PFSK-1 (cell line): ENCODE data around the gene ZFP36L1.

Source experiments
- FOXP2 ChIP-seq: optimal IDR thresholded peaks from 2 replicates; pipeline ENCODE3; 2011; ENCODE audit warnings: borderline replicate concordance, control low read depth, inconsistent platforms; ENCODE audit not compliant: insufficient read depth; ENCODE audit errors: extremely low read length, extremely low read depth
- POLR2AphosphoS5 ChIP-seq: IDR thresholded peaks from 2 replicates; pipeline ENCODE4 v1.6.1; 2012; ENCODE audit warnings: low read depth, mild to moderate bottlenecking, control low read depth, low read length, moderate library complexity
- SIN3A ChIP-seq: IDR thresholded peaks from 2 replicates; pipeline ENCODE4 v1.6.1; 2012; ENCODE audit warnings: mild to moderate bottlenecking, low read length, moderate library complexity, borderline replicate concordance; ENCODE audit not compliant: insufficient read depth
- TAF1 ChIP-seq: IDR thresholded peaks from 2 replicates; pipeline ENCODE4 v1.6.1; 2012; ENCODE audit warnings: low read length, control low read depth, borderline replicate concordance; ENCODE audit not compliant: insufficient read depth
- TF ChIP-seq, protein P1 (sequence below), 2 experiments: IDR thresholded peaks; 2 replicates each; pipeline versions ENCODE4 v1.6.1 to v1.8.0; 2011 to 2012; ENCODE audit warnings: low read depth in 2 of 2, low read length in 2 of 2, control low read depth in 1 of 2, inconsistent platforms in 1 of 2, mild to moderate bottlenecking in 1 of 2, moderate library complexity in 1 of 2; ENCODE audit not compliant: insufficient read depth in 1 of 2

The ZFP36L1 gene

GRCh38 chr14:68794130-68794850, 1.4 kb upstream of the ZFP36L1 start:
- no peak for TF ChIP-seq POLR2AphosphoS5
- TF ChIP-seq, protein P1, sequence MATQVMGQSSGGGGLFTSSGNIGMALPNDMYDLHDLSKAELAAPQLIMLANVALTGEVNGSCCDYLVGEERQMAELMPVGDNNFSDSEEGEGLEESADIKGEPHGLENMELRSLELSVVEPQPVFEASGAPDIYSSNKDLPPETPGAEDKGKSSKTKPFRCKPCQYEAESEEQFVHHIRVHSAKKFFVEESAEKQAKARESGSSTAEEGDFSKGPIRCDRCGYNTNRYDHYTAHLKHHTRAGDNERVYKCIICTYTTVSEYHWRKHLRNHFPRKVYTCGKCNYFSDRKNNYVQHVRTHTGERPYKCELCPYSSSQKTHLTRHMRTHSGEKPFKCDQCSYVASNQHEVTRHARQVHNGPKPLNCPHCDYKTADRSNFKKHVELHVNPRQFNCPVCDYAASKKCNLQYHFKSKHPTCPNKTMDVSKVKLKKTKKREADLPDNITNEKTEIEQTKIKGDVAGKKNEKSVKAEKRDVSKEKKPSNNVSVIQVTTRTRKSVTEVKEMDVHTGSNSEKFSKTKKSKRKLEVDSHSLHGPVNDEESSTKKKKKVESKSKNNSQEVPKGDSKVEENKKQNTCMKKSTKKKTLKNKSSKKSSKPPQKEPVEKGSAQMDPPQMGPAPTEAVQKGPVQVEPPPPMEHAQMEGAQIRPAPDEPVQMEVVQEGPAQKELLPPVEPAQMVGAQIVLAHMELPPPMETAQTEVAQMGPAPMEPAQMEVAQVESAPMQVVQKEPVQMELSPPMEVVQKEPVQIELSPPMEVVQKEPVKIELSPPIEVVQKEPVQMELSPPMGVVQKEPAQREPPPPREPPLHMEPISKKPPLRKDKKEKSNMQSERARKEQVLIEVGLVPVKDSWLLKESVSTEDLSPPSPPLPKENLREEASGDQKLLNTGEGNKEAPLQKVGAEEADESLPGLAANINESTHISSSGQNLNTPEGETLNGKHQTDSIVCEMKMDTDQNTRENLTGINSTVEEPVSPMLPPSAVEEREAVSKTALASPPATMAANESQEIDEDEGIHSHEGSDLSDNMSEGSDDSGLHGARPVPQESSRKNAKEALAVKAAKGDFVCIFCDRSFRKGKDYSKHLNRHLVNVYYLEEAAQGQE (IDR thresholded peaks at IDR 0.05; ENCODE audit: insufficient read depth in 1 of 2, low read depth in 2 of 2, low read length in 2 of 2), result no peak

DNA sequence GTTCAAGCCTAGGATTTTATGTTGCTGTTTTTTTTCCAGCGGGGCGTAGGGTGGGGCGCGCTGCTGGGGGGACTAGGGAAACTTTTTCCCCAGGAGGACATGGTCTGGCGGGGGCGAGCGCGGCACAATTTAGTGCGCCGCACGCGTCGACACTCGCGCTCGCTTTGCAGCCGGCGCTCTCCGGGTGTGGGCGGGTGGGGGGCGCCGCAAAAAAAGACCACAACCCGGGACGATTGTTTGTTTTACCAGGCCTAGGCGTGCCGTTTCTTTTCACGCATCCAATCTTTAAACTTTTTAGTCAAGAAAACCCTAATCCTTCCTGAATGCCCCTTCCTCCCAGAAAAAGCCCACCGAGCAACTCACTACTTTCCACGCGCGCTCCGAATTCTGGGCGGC, 865 bp upstream of the ZFP36L1 start:
- TF ChIP-seq TAF1 (no peak), POLR2AphosphoS5 (no peak), SIN3A (no peak), FOXP2 (no peak)

DNA sequence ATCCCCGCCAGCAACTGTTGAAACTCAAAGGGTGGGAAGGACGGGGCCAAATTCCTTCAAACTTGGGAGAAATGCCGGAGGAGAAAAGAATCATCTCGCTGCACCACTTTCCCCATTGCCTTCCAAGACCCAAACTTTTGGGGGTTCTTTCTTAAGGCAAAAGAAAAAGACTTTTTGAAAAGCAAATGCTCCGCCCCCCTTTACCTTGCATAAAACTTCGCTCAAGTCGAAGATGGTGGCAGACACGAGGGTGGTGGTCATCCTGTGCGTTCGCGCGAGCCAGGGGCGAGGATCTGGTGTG, 239 bp downstream of the ZFP36L1 start:
- TF ChIP-seq FOXP2 (no peak), POLR2AphosphoS5 (no peak), TAF1 (no peak), SIN3A (no peak)
- TF ChIP-seq, protein P1 (IDR thresholded peaks at IDR 0.05; ENCODE audit: insufficient read depth in 1 of 2, low read depth in 2 of 2, low read length in 2 of 2), result no peak

- TF ChIP-seq FOXP2 (no peak), POLR2AphosphoS5 (no peak), TAF1 (no peak), SIN3A (no peak)
- TF ChIP-seq, protein P1 (IDR thresholded peaks at IDR 0.05; ENCODE audit: insufficient read depth in 1 of 2, low read depth in 2 of 2, low read length in 2 of 2), result no peak
These were observed 777 bp downstream of the ZFP36L1 start for GRCh38 chr14:68791902-68792677.

GRCh38 chr14:68791078-68791901, 1.6 kb downstream of the ZFP36L1 start:
- TF ChIP-seq, protein P1 (IDR thresholded peaks at IDR 0.05; ENCODE audit: insufficient read depth in 1 of 2, low read depth in 2 of 2, low read length in 2 of 2), result no peak
- TF ChIP-seq POLR2AphosphoS5 (no peak), FOXP2 (no peak), TAF1 (no peak), SIN3A (no peak)
